ENCODE measurements around the gene NINL.

Gene NINL

GRCh38 chr20:25459916-25460535, 125.3 kb downstream of the NINL start:
- TF ChIP-seq FOXM1 (IDR thresholded peaks at IDR 0.05; ENCODE audit: borderline replicate concordance, low read depth) (no peak), CREB1 (IDR thresholded peaks at IDR 0.05; ENCODE audit: low read depth) (no peak), MAX (IDR thresholded peaks at IDR 0.05) (no peak), TAF1 (IDR thresholded peaks at IDR 0.05; ENCODE audit: low read depth) (no peak), RAD21 (IDR thresholded peaks at IDR 0.05; ENCODE audit: low read depth) (no peak), EP300 (IDR thresholded peaks at IDR 0.05; ENCODE audit: borderline replicate concordance) (no peak), NFIC (IDR thresholded peaks at IDR 0.05) (no peak), CEBPB (IDR thresholded peaks at IDR 0.05) (no peak)

DNA sequence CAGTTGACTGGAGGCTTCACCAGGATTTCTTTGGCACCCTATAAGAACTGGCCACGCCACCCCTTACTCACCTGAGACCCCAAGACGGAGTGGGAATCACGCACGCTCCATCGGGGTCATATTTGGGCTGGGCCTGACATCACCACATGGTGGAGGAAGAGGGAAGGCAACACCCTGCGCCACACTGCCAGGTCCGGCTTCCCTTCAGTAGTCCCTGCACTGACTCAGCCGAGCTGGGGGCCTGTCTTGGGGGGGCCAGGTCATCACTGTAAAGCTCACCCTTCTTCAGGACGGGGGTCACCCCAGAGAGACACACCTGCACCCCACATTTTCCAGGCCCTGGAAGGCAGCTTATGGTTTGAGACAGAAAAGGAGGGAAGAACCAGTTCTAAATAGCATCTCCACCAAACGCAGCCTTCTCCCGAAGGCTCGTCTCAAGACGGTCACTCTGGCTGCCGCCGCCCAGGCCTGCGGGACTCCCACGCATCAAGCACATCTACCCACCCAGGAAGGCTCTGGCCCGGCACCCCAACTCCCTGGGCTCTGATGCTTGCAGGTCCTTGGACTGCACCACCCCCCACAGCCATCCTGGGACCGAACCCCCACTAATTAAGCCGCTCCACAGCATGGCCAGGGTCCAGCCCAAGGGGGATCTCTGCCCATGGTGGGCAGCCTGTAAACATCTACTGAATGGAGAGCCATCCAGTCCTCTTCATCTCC, 126.1 kb downstream of the NINL start:
- TF ChIP-seq EGR1 (IDR thresholded peaks at IDR 0.05) (no peak), CREB1 (IDR thresholded peaks at IDR 0.05; ENCODE audit: low read depth) (no peak), FOXM1 (IDR thresholded peaks at IDR 0.05; ENCODE audit: borderline replicate concordance, low read depth) (no peak), RAD21 (IDR thresholded peaks at IDR 0.05; ENCODE audit: low read depth) (no peak), ZBTB7A (IDR thresholded peaks at IDR 0.05; ENCODE audit: low read depth) (no peak), EP300 (IDR thresholded peaks at IDR 0.05; ENCODE audit: borderline replicate concordance) (no peak), TCF12 (IDR thresholded peaks at IDR 0.05; ENCODE audit: low read depth) (no peak), NFIC (IDR thresholded peaks at IDR 0.05) (no peak), MAX (IDR thresholded peaks at IDR 0.05) (no peak), YY1 (IDR thresholded peaks at IDR 0.05; ENCODE audit: low read depth) (no peak), TEAD4 (IDR thresholded peaks at IDR 0.05) (no peak), CEBPB (IDR thresholded peaks at IDR 0.05) (no peak), USF1 (IDR thresholded peaks at IDR 0.05) (no peak)

DNA sequence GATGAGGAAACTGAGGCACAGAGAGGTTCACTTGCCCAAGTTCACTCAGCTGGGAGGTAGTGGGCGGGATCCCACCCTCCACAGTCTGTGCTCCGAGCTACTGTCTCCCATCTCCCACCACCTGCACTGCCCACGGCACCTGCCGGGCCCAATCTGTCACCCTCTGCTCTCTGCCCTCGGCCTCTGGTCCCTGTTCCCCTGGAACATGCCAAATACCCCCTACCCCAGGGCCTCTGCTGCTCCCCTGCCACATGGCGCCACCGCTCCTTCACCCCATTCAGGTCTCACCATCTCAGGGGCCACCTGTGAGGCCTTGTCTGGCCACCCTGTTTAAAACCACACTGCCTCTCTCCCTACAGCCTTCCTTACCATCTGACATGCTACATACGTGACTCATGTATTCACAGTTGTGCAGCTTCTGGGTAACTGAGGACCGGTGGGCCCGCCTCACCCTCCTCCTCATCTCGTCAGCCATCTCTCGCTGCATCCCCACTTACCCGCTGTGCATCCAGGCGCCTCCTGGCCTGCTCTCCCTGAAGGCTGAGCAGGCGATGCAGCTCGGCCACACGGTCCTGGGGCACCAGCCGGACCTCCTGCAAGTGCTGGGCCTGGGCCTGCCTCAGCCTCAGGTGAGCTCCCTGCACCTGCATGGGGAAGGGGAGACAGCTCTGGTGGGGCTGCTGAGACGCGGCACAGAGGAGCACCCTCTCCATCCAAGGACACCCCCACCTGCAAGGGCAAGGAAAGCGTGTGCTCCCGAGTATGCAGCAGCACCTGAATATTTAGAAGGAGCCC, 127.2 kb downstream of the NINL start:
- no peak for TF ChIP-seq CREB1 (IDR thresholded peaks at IDR 0.05; ENCODE audit: low read depth)
- TF ChIP-seq RAD21 (IDR thresholded peaks at IDR 0.05; ENCODE audit: low read depth): no peak
- TF ChIP-seq REST (IDR thresholded peaks at IDR 0.05; ENCODE audit: low read depth): no peak
- TF ChIP-seq CEBPB (IDR thresholded peaks at IDR 0.05): no peak

DNA sequence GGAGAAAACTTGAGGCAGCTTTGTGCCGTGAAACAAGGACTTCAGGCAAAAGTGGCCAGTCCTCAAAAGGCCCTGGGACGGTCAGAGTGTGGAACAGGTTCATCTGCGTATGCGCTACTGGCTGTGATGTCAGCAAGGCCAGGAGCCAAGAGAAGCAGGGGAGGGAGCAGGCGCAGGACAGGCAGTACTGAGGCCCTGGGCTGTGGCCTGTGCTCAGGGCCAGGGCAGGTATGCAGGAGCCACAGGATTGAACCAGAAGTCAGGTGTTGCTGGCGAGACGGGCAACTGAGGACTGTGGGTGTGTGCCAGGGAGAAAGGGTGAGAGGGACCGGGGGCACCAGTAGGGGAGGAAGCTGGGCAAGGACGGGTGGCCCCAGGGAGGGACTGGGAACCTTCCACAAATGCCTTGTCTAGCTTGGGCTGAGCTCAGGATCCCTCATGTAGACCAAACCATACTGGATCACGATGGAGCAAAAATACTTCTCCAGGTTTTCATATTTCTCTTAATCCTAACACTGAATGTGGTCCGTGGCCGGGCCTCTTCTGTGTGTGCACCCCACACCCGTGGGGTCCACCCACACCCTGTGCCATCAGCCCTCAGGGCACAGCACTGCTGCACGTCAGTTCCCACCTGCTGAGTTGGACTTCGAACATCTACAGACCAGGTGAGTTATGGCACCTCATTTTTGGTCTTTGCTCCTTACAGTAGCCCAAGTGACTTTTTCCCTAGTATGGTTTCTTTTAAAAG, 131.0 kb downstream of the NINL start:
- TF ChIP-seq EP300 (IDR thresholded peaks at IDR 0.05; ENCODE audit: borderline replicate concordance): no peak
- TF ChIP-seq RAD21 (IDR thresholded peaks at IDR 0.05; ENCODE audit: low read depth): no peak
- TF ChIP-seq YY1 (IDR thresholded peaks at IDR 0.05; ENCODE audit: low read depth): no peak
- TF ChIP-seq FOXM1 (IDR thresholded peaks at IDR 0.05; ENCODE audit: borderline replicate concordance, low read depth): no peak
- no peak for TF ChIP-seq TEAD4 (IDR thresholded peaks at IDR 0.05)
- no peak for TF ChIP-seq NFIC (IDR thresholded peaks at IDR 0.05)
- TF ChIP-seq CREB1 (IDR thresholded peaks at IDR 0.05; ENCODE audit: low read depth): no peak
- TF ChIP-seq TCF12 (IDR thresholded peaks at IDR 0.05; ENCODE audit: low read depth): no peak
- no peak for TF ChIP-seq REST (IDR thresholded peaks at IDR 0.05; ENCODE audit: low read depth)
- no peak for TF ChIP-seq TAF1 (IDR thresholded peaks at IDR 0.05; ENCODE audit: low read depth)
- TF ChIP-seq USF1 (IDR thresholded peaks at IDR 0.05): no peak
- TF ChIP-seq ZBTB7A (IDR thresholded peaks at IDR 0.05; ENCODE audit: low read depth): no peak
- no peak for TF ChIP-seq CEBPB (IDR thresholded peaks at IDR 0.05)
- TF ChIP-seq EGR1 (IDR thresholded peaks at IDR 0.05): no peak
- no peak for TF ChIP-seq MAX (IDR thresholded peaks at IDR 0.05)

Data from Ishikawa (cell line).